HG02623 (cell line): ENCODE data around the gene SPTSSB.
A peak's percentile ranks its signal among the peaks of the same experiment; 100 is the strongest.

Source experiments
- ATAC-seq: cut with Tn5 transposase; IDR thresholded peaks from one replicate; pipeline ENCODE4 v1.9.1; 2021; ENCODE audit warnings: moderate library complexity; ENCODE audit not compliant: unreplicated experiment

The SPTSSB gene

GRCh38 chr3:161339517-161340500, 31.5 kb downstream of the SPTSSB start:
- ATAC-seq: no peak

GRCh38 chr3:161337311-161337710, 34.0 kb downstream of the SPTSSB start:
- no peak for ATAC-seq

- no peak for ATAC-seq
These were observed 34.7 kb downstream of the SPTSSB start for GRCh38 chr3:161336661-161337060.

GRCh38 chr3:161333696-161334095, 37.6 kb downstream of the SPTSSB start:
- no peak for ATAC-seq

GRCh38 chr3:161332792-161333191, 38.5 kb downstream of the SPTSSB start:
- ATAC-seq: no peak

GRCh38 chr3:161325059-161325458, 46.3 kb downstream of the SPTSSB start:
- ATAC-seq: no peak

GRCh38 chr3:161323926-161324621, 47.2 kb downstream of the SPTSSB start:
- no peak for ATAC-seq

- ATAC-seq: no peak
These were observed 48.3 kb downstream of the SPTSSB start for GRCh38 chr3:161322781-161323568.

- no peak for ATAC-seq
These were observed 50.5 kb downstream of the SPTSSB start for GRCh38 chr3:161320837-161321236.

- ATAC-seq: no peak
These were observed 51.5 kb downstream of the SPTSSB start for GRCh38 chr3:161319867-161320266.

- ATAC-seq: no peak
These were observed 54.2 kb downstream of the SPTSSB start for GRCh38 chr3:161317077-161317476.

- no peak for ATAC-seq
These were observed 55.2 kb downstream of the SPTSSB start for GRCh38 chr3:161316006-161316689.

GRCh38 chr3:161314836-161315395, 56.4 kb downstream of the SPTSSB start:
- ATAC-seq: peak; percentile 40

- ATAC-seq: peak; percentile 71
These were observed 60.5 kb downstream of the SPTSSB start for GRCh38 chr3:161310649-161311423.

GRCh38 chr3:161305095-161305991, 66.0 kb downstream of the SPTSSB start:
- ATAC-seq: no peak

- ATAC-seq: no peak
These were observed 74.5 kb downstream of the SPTSSB start for GRCh38 chr3:161296814-161297213.

- ATAC-seq: no peak
These were observed 76.0 kb downstream of the SPTSSB start for GRCh38 chr3:161295325-161295724.
